MV-4-11 (cell line): Measurements from ENCODE around the gene RCE1.
"Not testable (repeated sequence)": the region's sequence is repeated elsewhere in the genome, so short reads cannot be mapped to it uniquely, and the experiment has no call there.

ENCODE experiments used
- DNase-seq: peaks from one replicate; lab custom pipeline; 2025; lab: John Stamatoyannopoulos, UW

RCE1 gene

GRCh38 chr11:66842896-66843775 is at the start of gene RCE1:
Gene RCE1 (plus strand): TSS chr11:66843441. CDS start chr11:66843456, 15 bp downstream.
- peak; percentile 85 for DNase-seq

GRCh38 chr11:66799815-66800214 is 43.4 kb upstream of the RCE1 start:
- DNase-seq = not testable (repeated sequence)

- peak; percentile 44 for DNase-seq
Observed at GRCh38 chr11:66800720-66801428, 42.4 kb upstream of the RCE1 start.

- no peak for DNase-seq
Observed at GRCh38 chr11:66809592-66809991, 33.6 kb upstream of the RCE1 start.

- DNase-seq = no peak
Observed at GRCh38 chr11:66810576-66811185, 32.6 kb upstream of the RCE1 start.

GRCh38 chr11:66814678-66815077 is 28.6 kb upstream of the RCE1 start:
- no peak for DNase-seq

GRCh38 chr11:66815646-66816045 is 27.6 kb upstream of the RCE1 start:
- DNase-seq = no peak

GRCh38 chr11:66818231-66818955 is 24.8 kb upstream of the RCE1 start:
- DNase-seq = no peak

- no peak for DNase-seq
Observed at GRCh38 chr11:66820381-66820780, 22.9 kb upstream of the RCE1 start.

GRCh38 chr11:66820901-66821300 is 22.3 kb upstream of the RCE1 start:
- no peak for DNase-seq

- DNase-seq = no peak
Observed at GRCh38 chr11:66823700-66824099, 19.5 kb upstream of the RCE1 start.

GRCh38 chr11:66824573-66824972 is 18.7 kb upstream of the RCE1 start:
- DNase-seq = not testable (repeated sequence)

GRCh38 chr11:66834539-66834845 is 8.7 kb upstream of the RCE1 start:
- DNase-seq = no peak

- DNase-seq = no peak
Observed at GRCh38 chr11:66834943-66835342, 8.3 kb upstream of the RCE1 start.

- no peak for DNase-seq
Observed at GRCh38 chr11:66835768-66836405, 7.4 kb upstream of the RCE1 start.

- DNase-seq = no peak
Observed at GRCh38 chr11:66840317-66841091, 2.7 kb upstream of the RCE1 start.

- DNase-seq = no peak
Observed at GRCh38 chr11:66841861-66842260, 1.4 kb upstream of the RCE1 start.

GRCh38 chr11:66842501-66842895 is 743 bp upstream of the RCE1 start:
- no peak for DNase-seq

GRCh38 chr11:66843776-66844495 is 695 bp downstream of the RCE1 start:
- no peak for DNase-seq

- no peak for DNase-seq
Observed at GRCh38 chr11:66844496-66845142, 1.4 kb downstream of the RCE1 start.
